Measurements from ENCODE around the gene CBY1. TPM values are rescaled to one million over a fixed set of nuclear protein-coding genes. Genes with fewer than 3 reads are reported as not detected.

Gene CBY1
- total RNA-seq = 24.0 and 33.6 TPM in 2 replicates

DNA sequence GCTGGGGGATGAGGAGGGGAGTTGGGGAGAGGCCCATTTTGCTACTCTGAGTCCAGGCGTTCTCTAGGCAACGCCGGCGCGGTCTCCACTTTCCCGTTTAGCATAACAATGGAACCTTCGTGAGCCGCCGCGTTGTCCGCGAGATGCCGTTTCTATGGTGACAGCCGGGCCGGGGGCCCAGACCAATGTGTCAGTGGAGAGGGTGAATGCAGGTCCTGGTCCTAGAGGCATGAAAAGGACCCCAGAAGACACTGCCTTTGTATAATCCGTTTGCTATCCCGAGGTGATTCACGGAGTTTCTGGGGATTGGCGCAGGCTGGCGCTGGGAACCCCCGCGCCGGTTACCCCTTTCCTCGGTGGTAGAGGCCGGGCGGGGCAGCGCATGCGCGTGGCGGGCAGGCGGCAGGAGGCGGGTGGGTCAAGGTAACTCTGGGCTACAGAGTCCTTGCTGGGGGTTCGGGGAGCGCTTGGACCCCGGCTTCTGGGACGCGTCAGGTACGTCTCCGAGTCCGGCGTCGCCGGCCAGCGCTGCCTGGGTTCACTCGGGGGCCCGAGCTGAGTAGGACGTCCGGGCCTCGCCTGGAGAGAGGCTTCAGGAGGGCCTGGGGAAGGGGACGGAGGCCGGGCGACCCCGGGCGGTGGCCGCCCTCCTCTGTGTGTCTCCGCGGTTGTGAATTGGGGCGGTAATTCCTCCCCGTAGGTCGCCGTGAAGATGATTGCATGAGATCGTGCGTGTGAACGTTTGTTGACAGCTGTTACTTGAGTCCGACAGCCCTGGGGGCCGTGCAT lies at the start of gene CBY1, which contains the start of gene FAM227A:
Gene CBY1 (plus strand): TSS at position 383 of the 789 bp plus-strand sequence. CDS start 11,417 bp downstream, outside the sequence.
Gene FAM227A (minus strand): TSS at position 137 of the 789 bp plus-strand sequence. CDS start 6,224 bp downstream, outside the sequence.

DNA sequence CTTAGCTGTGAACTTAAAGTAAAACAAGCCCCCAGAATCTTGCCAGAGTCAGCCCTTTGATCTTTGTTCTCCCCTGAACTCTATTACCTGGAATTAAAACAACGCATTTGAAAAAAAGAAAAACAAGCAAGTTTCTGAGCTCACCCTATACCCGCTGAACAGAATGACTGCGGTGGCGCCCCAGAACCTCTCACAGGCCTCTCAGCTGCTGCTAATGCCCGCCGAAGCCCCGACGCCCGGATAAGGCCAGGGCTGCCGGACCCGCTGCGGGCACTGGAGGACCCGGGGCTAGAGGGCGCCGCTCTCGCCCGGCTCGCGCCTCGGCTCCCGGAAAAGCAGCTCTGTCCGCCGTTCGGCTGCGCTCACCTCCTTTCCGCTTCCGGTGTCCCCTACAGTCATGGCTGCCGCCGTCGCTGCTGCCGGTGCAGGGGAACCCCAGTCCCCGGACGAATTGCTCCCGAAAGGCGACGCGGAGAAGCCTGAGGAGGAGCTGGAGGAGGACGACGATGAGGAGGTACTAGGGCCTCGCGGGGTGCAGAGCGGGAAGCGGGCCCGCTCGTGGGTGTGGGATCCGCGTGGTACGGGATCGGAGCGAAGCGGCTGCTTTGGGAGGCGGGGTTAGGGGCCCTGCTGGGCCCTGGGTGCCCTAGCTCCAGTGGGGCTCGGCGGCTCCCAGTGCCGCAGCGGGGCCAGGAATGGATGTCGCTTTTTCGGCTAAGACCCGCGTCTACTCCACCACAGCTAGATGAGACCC lies 25.3 kb downstream of the CBY1 start, which contains the start of gene TOMM22:
Gene TOMM22 (plus strand): TSS at position 376 of the 754 bp plus-strand sequence. CDS start 22 bp downstream, at position 398.

DNA sequence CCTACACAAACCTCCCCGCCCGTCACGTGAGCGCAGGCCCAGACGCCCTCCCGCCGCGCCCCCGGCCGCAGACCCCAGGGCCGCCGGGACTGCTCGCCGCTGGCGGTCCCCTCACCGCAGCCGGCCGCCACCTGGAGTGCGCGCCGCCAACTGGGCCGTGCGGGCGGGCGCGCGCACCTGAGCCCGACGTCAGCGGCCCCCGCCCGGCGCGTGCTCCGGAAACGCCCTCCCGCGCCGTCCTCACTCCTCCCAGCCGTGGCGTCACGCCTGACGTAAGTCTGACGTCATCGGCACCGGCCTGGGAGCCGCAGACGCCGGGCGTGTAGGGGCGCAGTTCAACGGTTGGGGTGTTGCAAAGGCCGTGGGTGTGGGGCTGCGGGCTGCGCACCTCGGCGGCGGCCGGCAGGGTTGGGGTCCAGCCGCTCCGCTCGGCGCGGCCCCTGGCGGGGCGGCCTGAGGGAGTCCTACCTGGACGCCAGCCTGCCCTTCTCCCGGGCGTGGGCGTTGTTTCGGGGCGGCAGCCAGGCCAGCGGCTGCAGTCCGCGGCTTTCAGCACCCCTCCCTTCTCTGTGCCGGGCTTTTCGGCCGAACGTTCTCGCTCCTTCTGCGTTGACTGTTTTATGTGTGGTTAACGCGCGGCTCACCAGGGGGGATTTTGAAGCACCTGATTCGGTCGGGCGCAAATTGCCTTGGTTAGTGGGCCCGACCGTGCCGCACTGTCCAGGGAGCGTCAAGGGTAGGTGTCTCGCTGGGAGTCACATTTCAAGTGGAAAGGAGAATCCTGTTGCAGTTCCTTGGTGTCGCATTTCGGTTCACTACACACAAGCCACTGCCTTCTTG lies 44.6 kb downstream of the CBY1 start, which contains the start of gene JOSD1:
Gene JOSD1 (minus strand): TSS at position 155 of the 840 bp plus-strand sequence. CDS start 956 bp downstream, outside the sequence.

DNA sequence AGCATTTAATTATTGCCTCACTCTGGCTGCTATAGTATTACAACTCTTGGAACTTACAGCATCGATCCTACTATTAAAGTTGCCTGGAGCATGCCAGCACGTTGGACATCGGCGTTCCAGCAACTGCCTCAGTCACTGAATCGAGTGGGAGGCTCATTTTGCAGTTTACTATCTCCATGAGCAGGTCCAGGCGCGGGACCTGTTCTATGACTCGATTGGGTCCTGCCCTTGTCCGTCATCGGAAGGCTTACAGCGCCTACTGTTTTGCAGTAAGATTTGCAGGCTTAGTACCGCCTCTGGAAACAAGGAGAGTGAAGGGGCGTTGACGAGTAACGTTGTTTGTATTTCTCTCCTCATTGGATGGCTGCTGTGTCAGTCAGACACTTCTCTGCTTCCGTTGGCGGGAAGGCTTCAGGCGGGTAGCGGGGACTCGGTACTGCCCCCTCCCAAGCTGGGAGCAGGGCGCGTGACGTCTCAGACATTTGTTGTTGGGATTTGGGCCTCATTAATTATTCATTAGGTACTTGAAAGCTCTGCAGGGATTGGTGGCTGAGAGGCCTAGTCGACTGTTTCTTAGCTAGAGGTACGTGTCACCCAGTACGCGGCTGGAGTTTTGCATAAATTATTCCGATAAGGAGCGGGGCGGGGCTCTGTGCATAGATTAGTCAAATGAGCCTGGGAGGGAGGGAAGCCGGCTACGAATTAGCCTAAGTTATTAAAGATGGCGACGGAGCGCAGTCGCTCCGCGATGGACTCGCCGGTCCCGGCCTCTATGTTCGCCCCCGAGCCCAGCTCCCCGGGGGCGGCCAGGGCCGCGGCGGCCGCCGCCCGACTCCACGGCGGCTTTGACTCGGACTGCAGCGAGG lies 49.0 kb downstream of the CBY1 start, which contains the start of gene GTPBP1:
Gene GTPBP1 (plus strand): TSS at position 710 of the 866 bp plus-strand sequence. CDS start 12 bp downstream, at position 722.

Other genes starting within 250 kb of the CBY1 start
- not detected in 2 replicates for gene KCNJ4, start 201.4 kb upstream of the CBY1 start, total RNA-seq
- gene KDELR3, start 188.5 kb upstream of the CBY1 start, total RNA-seq = 92.5 and 107 TPM in 2 replicates
- gene DDX17, start 150.3 kb upstream of the CBY1 start, total RNA-seq = 200 and 208 TPM in 2 replicates
- gene DMC1, start 86.5 kb upstream of the CBY1 start, total RNA-seq = 0.06 and 0.10 TPM in 2 replicates
- gene FAM227A, start 246 bp upstream of the CBY1 start, total RNA-seq = 0.15 and 0.37 TPM in 2 replicates
- gene TOMM22, start 25.3 kb downstream of the CBY1 start, total RNA-seq = 30.9 and 39.4 TPM in 2 replicates
- 43.0 and 64.1 TPM in 2 replicates for gene JOSD1, start 44.3 kb downstream of the CBY1 start, total RNA-seq
- 18.9 and 25.2 TPM in 2 replicates for gene GTPBP1, start 49.3 kb downstream of the CBY1 start, total RNA-seq
- 86.7 and 101 TPM in 2 replicates for gene SUN2, start 99.4 kb downstream of the CBY1 start, total RNA-seq
- 13.7 and 16.8 TPM in 2 replicates for gene DNAL4, start 137.5 kb downstream of the CBY1 start, total RNA-seq
- 5.4 and 6.7 TPM in 2 replicates for gene NPTXR, start 187.4 kb downstream of the CBY1 start, total RNA-seq
- gene CBX6, start 215.6 kb downstream of the CBY1 start, total RNA-seq = 71.0 and 75.3 TPM in 2 replicates